Pancreas (tissue), 10 donors: ENCODE results near the gene AURKB. TPM values are rescaled to one million over a fixed set of nuclear protein-coding genes. Genes with fewer than 3 reads are reported as not detected.

ENCODE experiments used
- ATAC-seq, 4 donors: fragments of 200-7000 bp; cut with Tn5 transposase; one replicate each; pipeline versions ENCODE4 v1.8.0 to v1.9.1; 2020; ENCODE audit warnings: mild to moderate bottlenecking in 4 of 4, moderate library complexity in 4 of 4
- DNase-seq, 6 donors: peaks; one replicate each; pipeline ENCODE4 v3.0.0-alpha.2; 2020
- FAIRE-seq: peaks from 2 replicates; lab custom pipeline; 2012; peaks lifted over from hg19 to GRCh38; lab: Jason Lieb, UNC
- H3K27ac ChIP-seq, 4 donors: fragments of 200-600 bp; sonication (generic); 1 replicate in 3 of 4; 2 replicates in 1 of 4; pipeline versions ENCODE4 v1.5.0 to v1.8.0; 2020
- H3K27me3 ChIP-seq, 4 donors: fragments of 200-600 bp; one replicate each; pipeline ENCODE4 v1.8.0; 2021
- H3K36me3 ChIP-seq, 3 donors: fragments of 200-600 bp; sonication (generic) in 1 of 3; one replicate each; pipeline versions ENCODE4 v1.5.0 to v1.8.0; 2020 to 2021
- H3K4me1 ChIP-seq, 3 donors: fragments of 200-600 bp; one replicate each; pipeline ENCODE4 v1.8.0; 2021
- H3K4me3 ChIP-seq, 4 donors: fragments of 200-600 bp; sonication (generic) in 2 of 4; one replicate each; pipeline versions ENCODE4 v1.5.0 to v1.8.0; 2020 to 2021
- H3K9me3 ChIP-seq, 4 donors: fragments of 200-600 bp; one replicate each; pipeline ENCODE4 v1.8.0; 2021
- CTCF ChIP-seq, 4 donors: fragments of 200-600 bp; sonication (generic) in 3 of 4; IDR thresholded peaks; one replicate each; pipeline versions ENCODE4 v1.5.0 to v1.8.0; 2021; ENCODE audit warnings: antibody characterized with exemption in 4 of 4
- WGBS, 2 donors: extraction: QIAGEN DNeasy Blood & Tissue Kit; methylation state at CpG; one replicate each; pipeline ENCODE4 v1.1.7; 2013; 5-methylcytosine and 5-hydroxymethylcytosine counted together
- intact Hi-C, 3 donors: fragments of 100-400 bp; cut with DNase I; formaldehyde crosslinking; loops; one replicate each; pipeline versions ENCODE4 v1.11.1 to v1.14.2; 2022
- polyA plus RNA-seq, 2 donors: library from polyadenylated mRNA; stranded (reverse); fragments of 200-250 nt; gene quantifications; one replicate each; pipeline ENCODE4 v1.2.3, GENCODE V29; 2013
- total RNA-seq, 6 donors: library from RNA; stranded (reverse); fragmentation: NEBNext Ultra II Directional in 4 of 6; extraction: Animal tissue kit (Norgen Biotek cat#: 25700) in 4 of 6; gene quantifications; one replicate each; pipeline versions ENCODE4 v1.2.1 to v1.2.4, GENCODE V29; 2021 to 2023
- donor health status: healthy with polysubstance abuse.
- donor health status: DM: no; HTN: no; CAD: no; lungs with moderate emphysema.
- donor health status: DM: no; HTN: no; CAD: no.
- donor health status: control.
- donor health status: control.
- donor health status: Bipolar disorder and iron deficiency.
- donor health status: DM: yes; HTN: yes; CAD: no.
- donor health status: DM: no; HTN: no; CAD: no.
- donor health status: DM: no; HTN: no; CAD: no.
- donor health status: DM: yes; HTN: yes; CAD: no.

AURKB gene
- total and polyA plus RNA-seq, 8 donors, result 0.40 to 2.0 (median 0.72) TPM; not detected in 3

DNA sequence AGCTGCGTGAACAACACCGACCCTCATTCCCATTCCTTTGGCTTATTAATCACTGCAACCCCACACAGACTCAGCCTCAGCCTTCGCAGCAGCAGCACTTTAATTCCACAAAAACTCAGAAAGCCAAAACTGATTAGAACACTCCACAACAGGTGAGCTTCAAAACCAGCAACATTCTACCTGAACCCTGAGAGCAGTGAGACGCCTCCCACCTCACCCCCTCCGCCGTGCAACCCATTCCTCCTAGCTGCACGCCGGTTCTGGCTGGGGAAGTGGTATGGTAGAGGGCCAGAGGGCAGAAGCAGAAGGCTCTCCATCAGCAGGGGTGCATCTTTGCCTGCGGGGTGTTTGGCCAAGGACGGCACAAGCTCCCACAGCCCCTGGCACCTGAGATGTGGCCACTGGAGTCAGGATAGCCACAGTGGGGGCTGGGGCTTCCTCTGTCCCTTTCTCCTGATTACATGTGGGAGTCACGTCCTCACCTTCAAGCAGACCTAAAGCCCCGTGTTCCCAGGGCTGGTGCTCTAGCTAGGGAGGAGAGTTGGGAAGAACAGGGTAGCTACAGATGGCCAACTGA lies 22.0 kb downstream of the AURKB start:
- Histone ChIP-seq H3K27ac (peak overlapping the region; percentile 8 to 98 (median 86)), H3K27me3 (no peaks in the 10 kb centered on the region), H3K36me3 (no peaks in the 10 kb centered on the region), H3K4me3 (peak overlapping the region; percentile 83 to 88 (median 84)), H3K9me3 (no peaks in the 10 kb centered on the region), H3K4me1 (peaks cover 0 to 28% (median 18%) of the 10 kb centered on the region in 3 donors)
- FAIRE-seq (no peak), ATAC-seq (no peak), DNase-seq (peak in 5 of 6 donors; percentile 47 to 70 (median 60))
- intact Hi-C loops, result loop anchor here in 2 of 3 donors (5.0 to 10.0 kb wide), 2 partner anchors 34 to 64 kb away; partner anchors contain the start of gene HES7 (in 1 of the 2)
- TF ChIP-seq CTCF (IDR thresholded peaks at IDR 0.05), result no peak
- 20 to 22% methylated on average over 12 of the region's 12 CpGs for WGBS, 2 donors

DNA sequence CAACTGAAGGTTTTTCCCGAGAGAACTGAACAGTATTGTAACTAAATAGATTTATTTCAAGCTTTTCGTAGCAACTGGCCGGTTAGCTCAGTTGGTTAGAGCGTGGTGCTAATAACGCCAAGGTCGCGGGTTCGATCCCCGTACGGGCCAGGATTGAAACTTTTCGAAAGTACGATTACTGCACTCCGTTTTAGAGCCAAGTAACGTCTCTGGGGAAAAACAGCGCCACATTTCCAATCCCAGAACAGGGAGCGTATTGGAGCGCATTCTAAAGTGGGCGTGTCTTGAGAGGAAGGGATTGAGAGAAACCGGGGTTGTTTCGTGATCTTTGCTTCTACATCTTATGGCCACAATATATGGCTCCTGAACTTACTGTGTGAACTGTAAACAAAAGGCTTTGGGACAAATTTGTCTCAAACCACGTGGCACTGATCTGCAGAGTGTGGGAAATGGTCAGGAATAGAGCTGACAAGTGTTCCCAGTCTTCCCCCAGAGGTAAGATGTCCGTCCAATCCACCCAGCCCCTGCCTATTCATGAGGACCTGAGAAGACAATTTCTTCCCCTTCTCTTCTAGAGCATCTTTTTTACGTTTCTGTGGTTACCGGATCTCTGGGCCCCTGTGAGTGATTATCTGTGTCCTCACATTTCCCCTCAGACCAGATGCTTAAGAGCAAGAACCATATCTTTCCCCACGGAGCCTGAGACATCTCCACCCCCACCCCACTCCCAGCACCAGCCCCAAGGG lies 22.7 kb downstream of the AURKB start:
- DNase-seq (peak; percentile 89 to 97 (median 92)), ATAC-seq (peak; percentile 43 to 63 (median 56)), FAIRE-seq (peak; percentile 63)
- no peaks in the 10 kb centered on the region for H3K27me3 ChIP-seq
- H3K4me3 ChIP-seq, result peak overlapping the region in 2 of 4 donors; percentile 83 to 88
- 1% methylated on average over 25 of the region's 25 CpGs for WGBS, 2 donors
- no peaks in the 10 kb centered on the region for H3K9me3 ChIP-seq
- H3K4me1 ChIP-seq, result peaks cover 0 to 26% (median 18%) of the 10 kb centered on the region in 3 donors
- TF ChIP-seq CTCF (IDR thresholded peaks at IDR 0.05), result no peak
- H3K36me3 ChIP-seq, result no peaks in the 10 kb centered on the region
- H3K27ac ChIP-seq, result peak overlapping the region; percentile 58 to 98 (median 81)
- intact Hi-C loops, result loop anchor here in 2 of 3 donors (2.0 to 10.0 kb wide), 4 partner anchors 35 to 69 kb away; partner anchors contain the start of genes ALOXE3 (in 1 of the 2) and HES7 (in 1 of the 2)

DNA sequence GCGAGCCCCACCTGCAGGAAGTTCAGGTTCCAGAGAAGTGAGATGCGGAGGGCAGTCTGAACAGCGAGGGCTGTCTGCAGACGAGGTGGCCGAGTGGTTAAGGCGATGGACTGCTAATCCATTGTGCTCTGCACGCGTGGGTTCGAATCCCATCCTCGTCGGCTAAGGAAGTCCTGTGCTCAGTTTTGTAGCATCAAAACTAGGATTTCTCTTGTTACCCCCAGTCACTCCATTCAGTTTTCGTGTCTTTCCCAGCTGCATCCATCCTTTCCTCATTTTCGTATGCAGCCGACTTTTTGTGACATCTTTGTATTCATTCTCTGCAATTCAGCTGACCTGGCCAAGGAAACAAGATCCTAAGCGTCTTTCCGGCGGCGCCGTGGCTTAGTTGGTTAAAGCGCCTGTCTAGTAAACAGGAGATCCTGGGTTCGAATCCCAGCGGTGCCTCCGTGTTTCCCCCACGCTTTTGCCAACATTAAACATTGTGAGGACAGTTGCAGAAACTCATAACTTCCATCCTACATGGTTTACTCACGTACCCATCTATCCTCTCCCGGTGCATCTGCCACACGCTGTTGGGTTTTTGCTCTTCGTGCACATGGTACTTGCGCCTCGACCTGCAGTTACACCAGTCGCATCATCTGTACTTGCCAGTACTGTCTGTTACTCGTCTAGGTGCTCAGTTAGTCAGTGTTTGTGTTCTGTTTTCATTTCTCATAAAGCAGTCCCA lies 23.4 kb downstream of the AURKB start:
- FAIRE-seq (no peak), ATAC-seq (peak; percentile 66 to 80 (median 72)), DNase-seq (peak; percentile 93 to 97 (median 94))
- Histone ChIP-seq H3K4me1 (peaks cover 0 to 21% (median 17%) of the 10 kb centered on the region in 3 donors), H3K9me3 (no peaks in the 10 kb centered on the region), H3K36me3 (no peaks in the 10 kb centered on the region), H3K27ac (peak overlapping the region; percentile 58 to 98 (median 81)), H3K4me3 (peak overlapping the region; percentile 32 to 60 (median 54)), H3K27me3 (no peaks in the 10 kb centered on the region)
- TF ChIP-seq CTCF (IDR thresholded peaks at IDR 0.05), result peak in 1 of 4 donors; percentile 17
- 0% methylated on average over 32 of the region's 32 CpGs for WGBS, 2 donors
- intact Hi-C loops, result loop anchor here in 2 of 3 donors (2.0 to 10.0 kb wide), 4 partner anchors 35 to 68 kb away; partner anchors contain the start of genes ALOXE3 (in 1 of the 2) and HES7 (in 1 of the 2)

- FAIRE-seq, result no peak
- intact Hi-C loops, result loop anchor here in 2 of 3 donors (2.0 to 10.0 kb wide), 4 partner anchors 36 to 68 kb away; partner anchors contain the start of genes ALOXE3 (in 1 of the 2) and HES7 (in 1 of the 2)
- peak overlapping the region; percentile 32 to 60 (median 54) for H3K4me3 ChIP-seq
- no peak for DNase-seq
- ATAC-seq, result no peak
- peak overlapping the region; percentile 54 to 98 (median 81) for H3K27ac ChIP-seq
- H3K9me3 ChIP-seq, result no peaks in the 10 kb centered on the region
- WGBS, 2 donors, result 0% methylated on average over 23 of the region's 23 CpGs
- H3K4me1 ChIP-seq, result peaks cover 0 to 18% (median 13%) of the 10 kb centered on the region in 3 donors
- no peak for TF ChIP-seq CTCF (IDR thresholded peaks at IDR 0.05)
- H3K27me3 ChIP-seq, result no peaks in the 10 kb centered on the region
- H3K36me3 ChIP-seq, result no peaks in the 10 kb centered on the region
These were observed 24.0 kb downstream of the AURKB start for GRCh38 chr17:8186446-8186786.
